ENCODE data around the gene SETBP1.

SETBP1 gene

DNA sequence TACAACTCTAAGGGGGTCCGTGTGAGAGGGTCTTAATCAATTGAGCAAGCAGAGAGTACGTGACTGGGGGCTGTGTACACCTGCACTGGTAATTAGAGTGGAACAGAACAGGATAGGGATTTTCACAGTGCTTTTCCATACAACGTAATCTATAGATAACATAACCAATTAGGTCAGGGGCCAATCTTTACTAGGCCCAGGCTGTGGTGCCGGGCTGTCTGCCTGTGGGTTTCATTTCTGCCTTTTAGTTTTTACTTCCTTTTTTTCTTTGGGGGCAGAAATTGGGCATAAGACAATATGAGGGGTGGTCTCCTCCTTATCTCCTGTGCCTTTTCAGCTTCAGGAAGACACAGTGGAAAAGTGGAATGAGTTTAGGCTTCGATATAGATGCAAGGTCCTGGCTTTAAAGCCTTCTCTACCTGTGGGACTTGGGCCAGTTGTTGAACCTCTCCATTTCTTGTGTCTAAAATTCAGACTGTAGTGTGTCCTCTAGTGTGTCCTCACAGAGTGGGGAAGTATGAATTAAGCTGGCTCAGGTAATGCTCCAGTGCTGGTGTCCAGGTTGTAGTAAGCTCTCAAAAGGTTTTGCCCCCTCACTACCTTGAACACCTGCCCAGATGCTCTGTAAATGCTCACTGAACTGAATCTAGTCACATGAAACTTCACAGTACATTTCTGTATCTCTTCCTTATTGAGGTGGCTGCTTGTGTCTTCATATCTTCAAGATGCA, 422.8 kb downstream of the SETBP1 start:
- DNase-seq (ENCODE audit: low read depth) = peak; percentile 55
- TF ChIP-seq, protein P1, sequence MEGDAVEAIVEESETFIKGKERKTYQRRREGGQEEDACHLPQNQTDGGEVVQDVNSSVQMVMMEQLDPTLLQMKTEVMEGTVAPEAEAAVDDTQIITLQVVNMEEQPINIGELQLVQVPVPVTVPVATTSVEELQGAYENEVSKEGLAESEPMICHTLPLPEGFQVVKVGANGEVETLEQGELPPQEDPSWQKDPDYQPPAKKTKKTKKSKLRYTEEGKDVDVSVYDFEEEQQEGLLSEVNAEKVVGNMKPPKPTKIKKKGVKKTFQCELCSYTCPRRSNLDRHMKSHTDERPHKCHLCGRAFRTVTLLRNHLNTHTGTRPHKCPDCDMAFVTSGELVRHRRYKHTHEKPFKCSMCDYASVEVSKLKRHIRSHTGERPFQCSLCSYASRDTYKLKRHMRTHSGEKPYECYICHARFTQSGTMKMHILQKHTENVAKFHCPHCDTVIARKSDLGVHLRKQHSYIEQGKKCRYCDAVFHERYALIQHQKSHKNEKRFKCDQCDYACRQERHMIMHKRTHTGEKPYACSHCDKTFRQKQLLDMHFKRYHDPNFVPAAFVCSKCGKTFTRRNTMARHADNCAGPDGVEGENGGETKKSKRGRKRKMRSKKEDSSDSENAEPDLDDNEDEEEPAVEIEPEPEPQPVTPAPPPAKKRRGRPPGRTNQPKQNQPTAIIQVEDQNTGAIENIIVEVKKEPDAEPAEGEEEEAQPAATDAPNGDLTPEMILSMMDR (IDR thresholded peaks at IDR 0.05; ENCODE audit: low read depth, low read length, missing control alignments) = no peak
- peak overlapping the region; percentile 9; the same call in 1 of the 2 replicates for H3K4me3 ChIP-seq (ENCODE audit: low read depth, low read length)

DNA sequence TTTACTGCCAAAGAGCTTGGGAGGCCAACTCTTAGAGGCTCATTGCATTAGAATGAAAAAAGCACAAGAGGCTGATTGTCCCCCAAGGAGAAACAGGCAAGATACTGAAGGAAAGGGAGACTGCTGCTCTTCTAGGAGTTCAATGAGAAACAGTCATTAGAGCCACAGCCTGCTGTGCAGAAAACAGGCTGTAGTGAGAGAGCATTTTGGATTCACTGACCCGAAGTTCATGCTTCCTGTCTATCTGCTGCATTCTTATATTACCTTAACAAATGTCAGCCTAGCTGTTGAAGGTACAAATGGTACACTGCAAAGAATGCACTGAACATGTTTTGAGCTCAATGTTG, 423.3 kb downstream of the SETBP1 start:
- no peak overlapping the region; the same call in 1 of the 2 replicates for H3K4me3 ChIP-seq (ENCODE audit: low read depth, low read length)
- TF ChIP-seq, protein P1 (IDR thresholded peaks at IDR 0.05; ENCODE audit: low read depth, low read length, missing control alignments) = no peak
- DNase-seq (ENCODE audit: low read depth) = no peak

DNA sequence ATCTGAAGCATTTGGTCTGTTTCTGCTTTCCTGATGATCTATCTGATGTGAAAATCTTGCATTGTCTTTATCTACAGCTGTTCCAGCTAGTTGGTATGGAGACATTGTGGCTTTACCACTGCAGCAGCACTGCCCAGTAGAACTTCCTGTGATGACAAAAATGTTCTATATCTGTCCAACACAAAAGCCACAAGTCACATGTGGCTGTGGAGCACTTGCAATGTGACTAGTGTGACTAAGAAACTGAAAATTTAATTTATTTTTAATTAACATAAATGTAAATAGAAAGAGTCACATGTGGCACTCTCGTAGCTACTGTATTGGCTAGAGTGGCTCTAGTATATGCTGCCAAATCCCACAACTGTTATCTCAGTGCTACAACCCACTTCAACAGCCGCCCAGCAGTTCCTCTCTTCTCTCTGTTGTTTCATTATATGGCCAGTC, 425.7 kb downstream of the SETBP1 start:
- DNase-seq (ENCODE audit: low read depth) = peak; percentile 88
- TF ChIP-seq, protein P1 (IDR thresholded peaks at IDR 0.05; ENCODE audit: low read depth, low read length, missing control alignments) = no peak
- H3K4me3 ChIP-seq (ENCODE audit: low read depth, low read length) = no peak overlapping the region

DNA sequence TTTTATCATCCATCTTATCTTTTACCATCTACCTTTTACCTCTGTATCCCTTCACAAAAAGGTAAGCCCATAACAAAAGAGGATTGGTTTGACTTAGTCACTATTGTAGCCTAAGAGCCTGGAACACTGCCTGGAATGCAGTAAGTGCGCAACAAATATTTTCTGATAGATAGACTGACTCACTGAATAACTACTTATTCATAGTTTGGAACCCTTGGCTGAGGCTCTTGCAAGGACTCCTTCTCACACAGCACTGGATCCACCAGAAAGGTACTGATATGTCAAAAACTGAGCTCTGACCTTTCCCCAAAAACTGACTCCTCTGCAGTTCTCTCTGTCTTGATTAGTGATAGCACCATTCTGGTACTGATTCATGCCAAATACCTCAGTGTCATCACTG, 426.7 kb downstream of the SETBP1 start:
- TF ChIP-seq, protein P1 (IDR thresholded peaks at IDR 0.05; ENCODE audit: low read depth, low read length, missing control alignments) = no peak
- no peak for DNase-seq (ENCODE audit: low read depth)
- H3K4me3 ChIP-seq (ENCODE audit: low read depth, low read length) = no peak overlapping the region

DNA sequence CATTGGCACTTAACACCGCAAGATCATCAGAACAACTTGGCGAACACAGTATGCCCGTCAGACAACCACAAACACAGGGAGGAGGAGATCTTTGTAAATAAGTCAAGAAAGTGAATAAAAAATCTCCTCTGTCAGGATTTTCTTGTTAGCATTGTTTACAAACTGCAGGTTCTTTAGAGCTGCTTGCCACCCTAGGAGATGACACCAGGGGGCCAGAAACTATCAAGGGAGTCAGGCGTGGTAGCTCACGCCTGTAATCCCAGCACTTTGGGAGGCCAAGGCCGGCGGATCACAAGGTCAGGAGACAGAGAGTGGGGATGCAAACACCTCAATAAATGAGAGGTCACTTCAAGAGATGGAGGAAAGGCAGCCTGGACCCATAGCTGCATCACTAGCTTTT, 428.1 kb downstream of the SETBP1 start:
- TF ChIP-seq, protein P1 (IDR thresholded peaks at IDR 0.05; ENCODE audit: low read depth, low read length, missing control alignments) = no peak
- no peak overlapping the region for H3K4me3 ChIP-seq (ENCODE audit: low read depth, low read length)
- no peak for DNase-seq (ENCODE audit: low read depth)

DNA sequence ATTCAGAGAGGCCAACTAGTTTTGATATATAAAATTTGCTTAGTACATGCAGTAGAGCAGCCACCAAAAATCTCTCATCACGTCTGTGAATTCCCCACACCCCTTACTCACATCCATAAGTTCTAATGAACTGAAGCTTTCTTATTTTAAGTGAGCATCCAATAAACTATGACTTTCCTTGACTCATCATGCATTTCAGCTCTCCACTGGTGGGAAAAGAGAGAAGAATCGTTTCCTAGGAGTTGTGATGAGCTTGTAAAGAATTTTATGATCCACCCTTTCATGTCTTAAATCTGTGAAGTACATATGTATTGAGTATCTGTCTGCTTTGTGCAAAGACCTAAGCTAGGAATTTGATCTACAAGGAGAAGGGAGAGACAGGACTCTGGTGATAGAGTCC, 428.6 kb downstream of the SETBP1 start:
- no peak for DNase-seq (ENCODE audit: low read depth)
- TF ChIP-seq, protein P1 (IDR thresholded peaks at IDR 0.05; ENCODE audit: low read depth, low read length, missing control alignments) = no peak
- no peak overlapping the region for H3K4me3 ChIP-seq (ENCODE audit: low read depth, low read length)

DNA sequence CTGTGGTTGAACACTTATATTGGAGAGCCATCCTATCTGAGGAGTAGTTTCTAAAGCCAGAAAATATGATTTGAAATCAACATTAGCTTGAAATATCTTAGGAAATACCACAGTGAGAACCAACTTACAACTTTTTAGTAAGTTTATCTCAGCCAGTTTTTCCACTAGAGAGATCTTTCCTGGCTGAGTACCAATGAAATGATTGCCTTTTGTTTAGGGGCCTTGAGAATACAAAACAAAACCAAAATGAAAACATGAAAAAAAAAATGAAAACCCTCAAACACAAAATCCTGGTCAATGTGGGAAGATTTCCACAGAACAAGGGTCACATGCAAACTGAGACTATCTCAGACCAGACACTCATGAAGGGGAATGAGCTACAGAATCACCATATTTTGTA, 429.0 kb downstream of the SETBP1 start:
- TF ChIP-seq, protein P1 (IDR thresholded peaks at IDR 0.05; ENCODE audit: low read depth, low read length, missing control alignments) = no peak
- no peak for DNase-seq (ENCODE audit: low read depth)

More for the DNA sequence above, 429.0 kb downstream of the SETBP1 start:
- H3K4me3 ChIP-seq (ENCODE audit: low read depth, low read length) = no peak overlapping the region

All from GM12864 (cell line).